Mesenchymal stem cell (in vitro differentiated cells and primary cell): ENCODE results near the gene CCDC6.

ENCODE experiments used
- DNase-seq: peaks from one replicate; pipeline ENCODE4 v3.0.0-alpha.2; 2013
- H2AFZ ChIP-seq: one replicate; pipeline ENCODE4 v1.6.1; 2013; ENCODE audit warnings: low read depth, mild to moderate bottlenecking, control low read depth, inconsistent platforms, low read length, moderate library complexity
- H2AK5ac ChIP-seq: 2 replicates; pipeline ENCODE4 v1.6.1; 2013; ENCODE audit warnings: low read length, moderate library complexity, mild to moderate bottlenecking, inconsistent platforms; ENCODE audit not compliant: severe bottlenecking
- H2BK120ac ChIP-seq: one replicate; pipeline ENCODE4 v1.6.1; 2013; ENCODE audit warnings: low read depth, mild to moderate bottlenecking, inconsistent platforms, low read length, moderate library complexity
- H2BK12ac ChIP-seq, 2 experiments: one replicate each; pipeline ENCODE4 v1.6.1; 2013; ENCODE audit warnings: inconsistent platforms in 2 of 2, low read length in 2 of 2, mild to moderate bottlenecking in 2 of 2, moderate library complexity in 2 of 2, control low read depth in 1 of 2
- H2BK15ac ChIP-seq: one replicate; pipeline ENCODE4 v1.6.1; 2013; ENCODE audit warnings: mild to moderate bottlenecking, low read depth, inconsistent platforms; ENCODE audit not compliant: poor library complexity, severe bottlenecking
- H2BK5ac ChIP-seq: 2 replicates; pipeline ENCODE4 v1.6.1; 2013; ENCODE audit warnings: low read depth, mild to moderate bottlenecking, low read length, control low read depth, inconsistent platforms; ENCODE audit not compliant: poor library complexity, severe bottlenecking
- H3K14ac ChIP-seq, 2 experiments: one replicate each; pipeline ENCODE4 v1.6.1; 2013; ENCODE audit warnings: inconsistent platforms in 2 of 2, low read length in 2 of 2, control low read depth in 1 of 2, mild to moderate bottlenecking in 1 of 2, moderate library complexity in 1 of 2
- H3K18ac ChIP-seq, 2 experiments: one replicate each; pipeline ENCODE4 v1.6.1; 2013; ENCODE audit warnings: inconsistent platforms in 2 of 2, low read length in 2 of 2, control low read depth in 1 of 2, low read depth in 1 of 2, mild to moderate bottlenecking in 1 of 2
- H3K23ac ChIP-seq, 2 experiments: one replicate each; pipeline ENCODE4 v1.6.1; 2013; ENCODE audit warnings: inconsistent platforms in 2 of 2, low read length in 2 of 2, mild to moderate bottlenecking in 2 of 2, moderate library complexity in 2 of 2, control low read depth in 1 of 2
- H3K27ac ChIP-seq: 2 replicates; pipeline ENCODE4 v1.5.1; 2013; ENCODE audit warnings: mild to moderate bottlenecking, moderate library complexity, low read length, control low read depth, inconsistent platforms; ENCODE audit not compliant: poor library complexity, severe bottlenecking
- H3K27me3 ChIP-seq, 2 experiments: 2 replicates each; pipeline versions ENCODE4 v1.6.1 to v1.7.0; 2013; ENCODE audit warnings: low read length in 2 of 2, mild to moderate bottlenecking in 2 of 2, moderate library complexity in 2 of 2, control low read depth in 1 of 2, inconsistent platforms in 1 of 2; ENCODE audit not compliant: control insufficient read depth in 1 of 2, insufficient read depth in 1 of 2
- H3K36me3 ChIP-seq, 2 experiments: 2 replicates each; pipeline versions ENCODE4 v1.6.1 to v1.7.0; 2013; ENCODE audit warnings: low read length in 2 of 2, control low read depth in 1 of 2, inconsistent platforms in 1 of 2, low read depth in 1 of 2, mild to moderate bottlenecking in 1 of 2; ENCODE audit not compliant: insufficient read depth in 2 of 2, control insufficient read depth in 1 of 2
- H3K4ac ChIP-seq, 2 experiments: one replicate each; pipeline ENCODE4 v1.6.1; 2013; ENCODE audit warnings: inconsistent platforms in 2 of 2, low read length in 2 of 2, mild to moderate bottlenecking in 2 of 2, moderate library complexity in 2 of 2, control low read depth in 1 of 2, low read depth in 1 of 2
- H3K4me1 ChIP-seq: 2 replicates; pipeline ENCODE4 v1.6.1; 2013; ENCODE audit warnings: low read depth, low read length, control low read depth; ENCODE audit not compliant: control insufficient read depth, insufficient read depth
- H3K4me2 ChIP-seq: 2 replicates; pipeline ENCODE4 v1.6.1; 2013; ENCODE audit warnings: low read length, mild to moderate bottlenecking, inconsistent platforms; ENCODE audit not compliant: poor library complexity, severe bottlenecking
- H3K4me3 ChIP-seq, 2 experiments: 2 replicates each; pipeline versions ENCODE4 v1.5.1 to v1.7.0; 2013; ENCODE audit warnings: low read length in 2 of 2, mild to moderate bottlenecking in 2 of 2, control low read depth in 1 of 2, low read depth in 1 of 2; ENCODE audit not compliant: insufficient read depth in 1 of 2
- H3K79me1 ChIP-seq: replicated peaks from 2 replicates; pipeline ENCODE4 v1.6.1; 2013; ENCODE audit warnings: mild to moderate bottlenecking, control low read depth, low read length, inconsistent platforms; ENCODE audit not compliant: poor library complexity, severe bottlenecking
- H3K9ac ChIP-seq: 2 replicates; pipeline ENCODE4 v1.7.0; 2013; ENCODE audit warnings: mild to moderate bottlenecking, low read length, moderate library complexity
- H3K9me3 ChIP-seq: 2 replicates; pipeline ENCODE4 v1.7.0; 2013; ENCODE audit warnings: mild to moderate bottlenecking, low read length; ENCODE audit not compliant: control insufficient read depth
- H4K8ac ChIP-seq: one replicate; pipeline ENCODE4 v1.6.1; 2013; ENCODE audit warnings: inconsistent platforms, mild to moderate bottlenecking, low read length, moderate library complexity
- H4K91ac ChIP-seq: one replicate; pipeline ENCODE4 v1.6.1; 2013; ENCODE audit warnings: mild to moderate bottlenecking, low read length, inconsistent platforms
- WGBS: methylation state at CpG from one replicate; pipeline ENCODE4 v1.1.7; 2013; ENCODE audit warnings: mixed read lengths; 5-methylcytosine and 5-hydroxymethylcytosine counted together

CCDC6 gene

DNA sequence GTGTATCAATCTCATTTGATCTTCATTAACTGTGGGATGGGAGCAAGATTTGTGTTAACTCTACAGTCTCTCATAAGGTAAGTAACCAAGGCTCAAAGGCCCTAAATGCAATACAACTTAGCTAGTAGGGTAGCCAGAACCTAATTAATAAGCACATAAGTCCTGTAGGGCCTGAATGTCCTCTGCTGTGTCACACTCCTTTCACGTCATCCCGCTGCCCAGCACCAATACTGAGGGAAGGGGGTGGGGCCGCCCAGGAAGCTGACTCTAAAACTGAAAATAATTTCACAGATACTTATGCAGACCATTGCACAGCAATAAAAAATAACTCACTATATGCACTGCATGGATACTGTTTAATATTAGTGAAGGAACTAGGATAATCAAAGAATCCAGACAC lies 13.7 kb downstream of the CCDC6 start:
- Histone ChIP-seq H3K9ac (no peak overlapping the region), H3K36me3 (peaks cover 15% of the 10 kb centered on the region in 2 experiments), H3K4me2 (no peak overlapping the region), H3K18ac (no peak overlapping the region), H2BK12ac (no peak overlapping the region), H3K14ac (no peak overlapping the region), H2BK5ac (no peak overlapping the region), H3K4me3 (no peak overlapping the region), H2BK15ac (no peak overlapping the region), H4K91ac (no peak overlapping the region), H2BK120ac (no peak overlapping the region), H3K27me3 (no peaks in the 10 kb centered on the region), H3K79me1 (peaks cover 52% of the 10 kb centered on the region), H3K9me3 (no peaks in the 10 kb centered on the region), H3K4ac (no peak overlapping the region), H2AFZ (no peak overlapping the region), H4K8ac (no peak overlapping the region), H3K4me1 (peaks cover 6% of the 10 kb centered on the region), H3K27ac (no peak overlapping the region), H2AK5ac (no peak overlapping the region), H3K23ac (no peak overlapping the region)
- 75% methylated on average over 2 of the region's 3 CpGs for WGBS
- DNase-seq: no peak

DNA sequence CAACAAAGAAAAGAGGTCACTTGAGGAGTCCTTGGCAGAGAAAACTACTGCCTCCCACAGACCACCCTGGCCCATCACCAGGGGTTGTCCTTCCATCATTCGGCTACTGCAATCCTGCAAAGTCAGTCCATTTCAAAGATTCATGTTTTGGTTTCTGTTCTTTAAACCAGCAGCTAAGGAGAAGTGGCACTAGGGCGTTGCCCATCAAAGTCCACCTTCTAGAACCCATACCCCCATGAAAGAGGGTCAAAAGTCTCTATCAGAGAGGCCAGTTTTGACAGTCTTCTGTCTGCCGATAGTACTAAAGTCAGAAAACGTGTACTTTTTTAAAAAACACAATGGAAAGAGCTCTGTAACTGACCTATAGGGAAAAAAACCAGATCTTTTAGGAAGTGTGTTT lies 14.4 kb downstream of the CCDC6 start:
- WGBS: 98% methylated on average over 3 of the region's 4 CpGs
- Histone ChIP-seq H2BK12ac (no peak overlapping the region), H3K27me3 (no peaks in the 10 kb centered on the region), H2BK5ac (no peak overlapping the region), H2BK15ac (no peak overlapping the region), H3K4ac (no peak overlapping the region), H3K9ac (no peak overlapping the region), H3K9me3 (no peaks in the 10 kb centered on the region), H4K8ac (no peak overlapping the region), H3K4me1 (peaks cover 6% of the 10 kb centered on the region), H3K18ac (no peak overlapping the region), H2BK120ac (no peak overlapping the region), H3K4me3 (no peak overlapping the region), H3K14ac (no peak overlapping the region), H3K4me2 (no peak overlapping the region), H3K23ac (no peak overlapping the region), H3K36me3 (peaks cover 15% of the 10 kb centered on the region in 2 experiments), H3K27ac (no peak overlapping the region), H4K91ac (no peak overlapping the region), H2AFZ (no peak overlapping the region), H3K79me1 (peaks cover 55% of the 10 kb centered on the region), H2AK5ac (no peak overlapping the region)
- no peak for DNase-seq

DNA sequence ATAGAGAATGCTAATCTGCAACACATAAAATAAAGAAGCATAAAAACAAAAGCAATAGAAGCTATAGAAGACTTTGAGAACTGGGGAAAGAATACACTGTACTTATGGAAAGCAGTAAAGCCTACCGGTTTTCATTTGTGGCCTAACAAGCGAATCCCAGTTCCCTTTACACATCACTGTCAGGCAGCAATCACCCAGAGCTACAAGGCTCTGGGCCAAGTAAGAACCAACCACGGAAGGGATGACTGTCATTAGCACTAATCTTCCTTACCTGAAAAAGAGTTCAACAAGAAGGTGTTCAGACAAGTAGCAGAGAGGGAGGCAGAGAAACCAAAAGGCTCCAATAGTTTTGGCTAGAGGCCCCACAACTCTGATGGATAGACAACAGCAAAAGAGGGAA lies 15.0 kb downstream of the CCDC6 start:
- no peak overlapping the region for H3K4me3 ChIP-seq
- H2AK5ac ChIP-seq: no peak overlapping the region
- no peak overlapping the region for H3K14ac ChIP-seq
- no peaks in the 10 kb centered on the region for H3K9me3 ChIP-seq
- peaks cover 55% of the 10 kb centered on the region for H3K79me1 ChIP-seq
- WGBS: 95% methylated on average over 3 of the region's 3 CpGs
- no peak overlapping the region for H4K91ac ChIP-seq
- H3K4me1 ChIP-seq: peaks cover 6% of the 10 kb centered on the region
- no peak for DNase-seq
- no peak overlapping the region for H2AFZ ChIP-seq
- no peak overlapping the region for H2BK5ac ChIP-seq
- H2BK120ac ChIP-seq: no peak overlapping the region
- no peak overlapping the region for H2BK15ac ChIP-seq
- H4K8ac ChIP-seq: no peak overlapping the region
- no peak overlapping the region for H3K4me2 ChIP-seq
- no peak overlapping the region for H3K9ac ChIP-seq
- no peak overlapping the region for H2BK12ac ChIP-seq
- peaks cover 15% of the 10 kb centered on the region in 2 experiments for H3K36me3 ChIP-seq
- no peak overlapping the region for H3K27ac ChIP-seq
- no peak overlapping the region for H3K4ac ChIP-seq
- no peak overlapping the region for H3K18ac ChIP-seq
- H3K23ac ChIP-seq: no peak overlapping the region
- no peaks in the 10 kb centered on the region for H3K27me3 ChIP-seq

DNA sequence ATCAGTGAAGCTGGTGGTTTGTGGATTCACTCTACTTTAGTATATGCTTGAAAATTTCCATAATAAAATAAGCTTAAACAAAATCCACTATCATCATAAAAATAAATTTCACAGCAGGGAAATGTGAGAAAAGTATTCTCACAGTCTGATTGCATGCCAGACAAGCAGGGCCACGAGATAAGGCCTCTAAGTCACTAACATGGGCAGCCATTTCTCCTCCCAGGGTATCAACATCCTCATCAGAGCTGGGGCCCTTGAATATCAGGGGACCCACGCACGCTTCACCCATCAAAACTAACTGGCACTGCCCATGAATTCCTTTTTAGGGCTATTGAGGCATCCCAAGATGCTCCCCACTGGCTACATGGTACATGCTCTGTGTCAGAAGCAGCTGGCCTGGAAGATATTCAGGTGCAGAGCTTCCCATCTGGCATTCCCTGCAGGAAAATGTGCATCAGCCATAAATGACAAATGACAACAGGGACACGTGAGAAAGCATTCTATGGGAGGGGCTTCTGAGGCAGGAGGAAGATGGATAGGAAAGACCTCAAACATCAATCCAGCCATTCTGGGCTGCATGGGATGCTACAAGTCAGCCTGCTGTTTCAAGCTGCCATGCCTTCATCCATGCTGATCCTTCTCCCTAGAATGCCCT lies 17.4 kb downstream of the CCDC6 start:
- Histone ChIP-seq H3K27ac (no peak overlapping the region), H3K23ac (no peak overlapping the region), H3K4me2 (no peak overlapping the region), H3K4ac (no peak overlapping the region), H2AK5ac (no peak overlapping the region), H3K9me3 (no peaks in the 10 kb centered on the region), H2BK120ac (no peak overlapping the region), H3K14ac (no peak overlapping the region), H2BK5ac (no peak overlapping the region), H3K27me3 (no peaks in the 10 kb centered on the region), H4K91ac (no peak overlapping the region), H3K9ac (no peak overlapping the region), H2BK15ac (no peak overlapping the region), H3K79me1 (peaks cover 39% of the 10 kb centered on the region), H3K36me3 (peaks cover 15% of the 10 kb centered on the region in 2 experiments), H3K4me1 (peaks cover 6% of the 10 kb centered on the region), H2AFZ (no peak overlapping the region), H3K4me3 (no peak overlapping the region), H2BK12ac (no peak overlapping the region), H4K8ac (no peak overlapping the region), H3K18ac (no peak overlapping the region)
- no peak for DNase-seq
- 88% methylated on average over 4 of the region's 4 CpGs for WGBS
